ENCODE data around the gene HYAL2.

Gene HYAL2

GRCh38 chr3:50330330-50330729, 7.8 kb upstream of the HYAL2 start:
- no peak for DNase-seq (ENCODE audit: low spot score)

GRCh38 chr3:50327943-50328691, 5.6 kb upstream of the HYAL2 start, which contains the start of gene TUSC2:
TUSC2 (minus strand) TSS chr3:50328223; CDS start chr3:50328099, 124 bp downstream.
- peak; percentile 99 for DNase-seq (ENCODE audit: low spot score)

GRCh38 chr3:50327129-50327528, 4.6 kb upstream of the HYAL2 start:
- DNase-seq (ENCODE audit: low spot score): no peak

GRCh38 chr3:50326182-50326541, 3.6 kb upstream of the HYAL2 start:
- DNase-seq (ENCODE audit: low spot score): no peak

GRCh38 chr3:50325497-50326181, 3.1 kb upstream of the HYAL2 start:
- DNase-seq (ENCODE audit: low spot score): no peak

GRCh38 chr3:50325113-50325480, 2.6 kb upstream of the HYAL2 start:
- DNase-seq (ENCODE audit: low spot score): no peak

- DNase-seq (ENCODE audit: low spot score): peak; percentile 81
Observed at GRCh38 chr3:50324351-50325112, 2.0 kb upstream of the HYAL2 start.

- DNase-seq (ENCODE audit: low spot score): no peak
Observed at GRCh38 chr3:50323614-50324199, 1.2 kb upstream of the HYAL2 start.

- DNase-seq (ENCODE audit: low spot score): no peak
Observed at GRCh38 chr3:50323092-50323600, 601 bp upstream of the HYAL2 start.

GRCh38 chr3:50322115-50322385, 495 bp downstream of the HYAL2 start:
- no peak for DNase-seq (ENCODE audit: low spot score)

GRCh38 chr3:50321336-50322114, 1.0 kb downstream of the HYAL2 start:
- DNase-seq (ENCODE audit: low spot score): peak; percentile 96

- DNase-seq (ENCODE audit: low spot score): peak; percentile 79
Observed at GRCh38 chr3:50320853-50321335, 1.7 kb downstream of the HYAL2 start.

- DNase-seq (ENCODE audit: low spot score): no peak
Observed at GRCh38 chr3:50319894-50320625, 2.5 kb downstream of the HYAL2 start.

GRCh38 chr3:50319181-50319893, 3.2 kb downstream of the HYAL2 start:
- DNase-seq (ENCODE audit: low spot score): no peak

- no peak for DNase-seq (ENCODE audit: low spot score)
Observed at GRCh38 chr3:50318615-50319014, 3.9 kb downstream of the HYAL2 start.

GRCh38 chr3:50318163-50318562, 4.4 kb downstream of the HYAL2 start:
- DNase-seq (ENCODE audit: low spot score): no peak

GRCh38 chr3:50317300-50317699, 5.2 kb downstream of the HYAL2 start:
- DNase-seq (ENCODE audit: low spot score): no peak

GRCh38 chr3:50316657-50317242, 5.8 kb downstream of the HYAL2 start:
- no peak for DNase-seq (ENCODE audit: low spot score)

- no peak for DNase-seq (ENCODE audit: low spot score)
Observed at GRCh38 chr3:50314816-50315215, 7.7 kb downstream of the HYAL2 start.

GRCh38 chr3:50314342-50314741, 8.2 kb downstream of the HYAL2 start:
- no peak for DNase-seq (ENCODE audit: low spot score)

Measured in hepatic stellate cell (primary cell).